ENCODE results near the gene LDB2. TPM values are rescaled to one million over a fixed set of nuclear protein-coding genes. Genes with fewer than 3 reads are reported as not detected.

LDB2 gene
- total RNA-seq, 1 donor from 2014 or later: 137 TPM

DNA sequence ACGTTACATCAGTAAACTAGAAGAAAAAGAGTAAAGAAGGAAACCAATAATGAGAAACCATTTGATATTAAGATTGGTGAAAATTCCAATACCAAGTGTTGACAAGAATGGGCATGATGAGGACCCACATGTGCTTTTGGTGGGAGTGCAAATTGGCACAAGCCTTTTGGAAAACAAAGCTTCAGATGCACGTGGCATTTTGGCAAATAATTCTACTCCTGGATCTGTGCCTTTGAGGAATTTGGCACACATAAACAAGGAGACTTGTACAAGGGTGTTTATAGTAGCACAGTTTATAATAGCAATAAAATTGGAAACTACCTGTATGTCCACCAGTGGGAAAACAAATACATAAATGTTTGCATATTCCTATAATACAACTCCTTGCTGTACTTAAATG, 347.9 kb downstream of the LDB2 start:
- no peak overlapping the region for H3K4me3 ChIP-seq
- no peaks in the 10 kb centered on the region for H3K27me3 ChIP-seq
- H3K9me3 ChIP-seq: no peaks in the 10 kb centered on the region
- DNase-seq (ENCODE audit: low spot score in 2 of 2): no peak
- TF ChIP-seq, protein P1, sequence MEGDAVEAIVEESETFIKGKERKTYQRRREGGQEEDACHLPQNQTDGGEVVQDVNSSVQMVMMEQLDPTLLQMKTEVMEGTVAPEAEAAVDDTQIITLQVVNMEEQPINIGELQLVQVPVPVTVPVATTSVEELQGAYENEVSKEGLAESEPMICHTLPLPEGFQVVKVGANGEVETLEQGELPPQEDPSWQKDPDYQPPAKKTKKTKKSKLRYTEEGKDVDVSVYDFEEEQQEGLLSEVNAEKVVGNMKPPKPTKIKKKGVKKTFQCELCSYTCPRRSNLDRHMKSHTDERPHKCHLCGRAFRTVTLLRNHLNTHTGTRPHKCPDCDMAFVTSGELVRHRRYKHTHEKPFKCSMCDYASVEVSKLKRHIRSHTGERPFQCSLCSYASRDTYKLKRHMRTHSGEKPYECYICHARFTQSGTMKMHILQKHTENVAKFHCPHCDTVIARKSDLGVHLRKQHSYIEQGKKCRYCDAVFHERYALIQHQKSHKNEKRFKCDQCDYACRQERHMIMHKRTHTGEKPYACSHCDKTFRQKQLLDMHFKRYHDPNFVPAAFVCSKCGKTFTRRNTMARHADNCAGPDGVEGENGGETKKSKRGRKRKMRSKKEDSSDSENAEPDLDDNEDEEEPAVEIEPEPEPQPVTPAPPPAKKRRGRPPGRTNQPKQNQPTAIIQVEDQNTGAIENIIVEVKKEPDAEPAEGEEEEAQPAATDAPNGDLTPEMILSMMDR (IDR thresholded peaks at IDR 0.05): no peak
- H3K4me1 ChIP-seq: no peaks in the 10 kb centered on the region
- no peaks in the 10 kb centered on the region for H3K36me3 ChIP-seq
- intact Hi-C loops (cut with DNase I): no loop called here
- H3K27ac ChIP-seq: no peak overlapping the region

DNA sequence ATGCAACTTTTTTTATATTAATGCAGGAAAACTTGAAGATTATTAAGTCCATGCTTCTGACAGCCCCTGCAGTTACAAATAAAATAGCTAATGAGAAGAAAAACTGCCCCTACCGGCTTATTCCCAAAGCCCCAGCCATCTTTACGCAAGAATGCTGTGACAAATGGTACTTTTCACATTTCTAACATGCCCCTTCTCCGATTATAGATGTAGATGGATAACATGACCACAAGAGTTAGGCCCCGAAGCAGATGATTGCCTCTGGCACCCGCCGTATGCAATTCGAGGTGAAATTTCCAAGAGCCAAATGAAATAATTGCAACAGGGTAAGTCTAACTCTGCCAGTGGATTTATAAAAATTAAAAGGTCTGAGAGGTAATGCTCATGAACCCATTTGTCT, 352.8 kb downstream of the LDB2 start:
- DNase-seq (ENCODE audit: low spot score in 2 of 2): no peak
- intact Hi-C loops (cut with DNase I): no loop called here
- TF ChIP-seq, protein P1 (IDR thresholded peaks at IDR 0.05): no peak
- H3K36me3 ChIP-seq: no peaks in the 10 kb centered on the region
- no peak overlapping the region for H3K4me3 ChIP-seq
- H3K4me1 ChIP-seq: no peaks in the 10 kb centered on the region
- H3K9me3 ChIP-seq: no peaks in the 10 kb centered on the region
- H3K27me3 ChIP-seq: no peaks in the 10 kb centered on the region
- H3K27ac ChIP-seq: no peak overlapping the region

DNA sequence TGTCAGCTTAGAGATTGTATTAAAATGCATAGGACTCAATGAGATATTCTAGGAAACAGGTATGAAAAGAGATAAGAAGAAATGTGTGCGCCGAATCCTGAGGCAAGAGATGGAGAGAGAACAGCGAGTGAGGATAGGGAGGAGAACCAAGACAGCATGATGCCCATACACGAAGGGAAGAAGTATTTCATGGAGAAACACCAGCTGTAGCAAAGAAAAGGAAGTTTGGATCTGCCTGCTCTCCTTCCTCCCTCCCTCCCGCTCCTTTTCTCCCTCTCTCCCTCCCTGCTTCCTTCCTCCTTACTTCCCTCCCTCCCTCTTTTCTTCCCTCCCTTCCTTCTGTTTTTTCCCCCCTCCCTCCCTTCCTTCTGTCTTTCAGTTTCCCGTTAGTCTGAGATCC, 353.6 kb downstream of the LDB2 start:
- H3K27me3 ChIP-seq: no peaks in the 10 kb centered on the region
- no peak overlapping the region for H3K4me3 ChIP-seq
- no peaks in the 10 kb centered on the region for H3K9me3 ChIP-seq
- H3K27ac ChIP-seq: no peak overlapping the region
- H3K36me3 ChIP-seq: no peaks in the 10 kb centered on the region
- intact Hi-C loops (cut with DNase I): no loop called here
- H3K4me1 ChIP-seq: no peaks in the 10 kb centered on the region
- no peak for DNase-seq (ENCODE audit: low spot score in 2 of 2)
- TF ChIP-seq, protein P1 (IDR thresholded peaks at IDR 0.05): no peak

DNA sequence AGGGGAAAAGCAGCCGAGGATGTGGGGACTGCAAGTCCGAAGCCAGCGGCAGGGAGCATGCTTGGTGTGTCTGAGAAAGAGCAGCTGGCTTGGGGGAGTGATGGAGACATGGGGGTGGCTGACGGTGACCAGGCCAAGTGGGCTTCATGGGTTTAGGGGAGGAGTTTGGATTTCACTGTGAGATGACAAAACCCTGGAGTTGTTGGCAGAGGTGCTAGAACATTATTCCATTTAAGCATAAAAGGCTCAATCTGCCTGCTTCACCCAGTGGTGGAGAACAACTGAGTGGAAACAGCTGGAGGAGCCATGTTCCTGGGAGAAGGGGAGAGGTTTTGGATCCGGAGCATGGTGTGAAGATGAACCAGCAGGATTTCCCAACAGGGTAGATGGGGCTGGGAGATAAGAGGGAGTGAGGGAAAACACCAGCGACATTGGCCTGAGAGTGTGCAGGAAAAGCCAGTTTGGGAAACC, 354.2 kb downstream of the LDB2 start:
- H3K27ac ChIP-seq: no peak overlapping the region

DNA sequence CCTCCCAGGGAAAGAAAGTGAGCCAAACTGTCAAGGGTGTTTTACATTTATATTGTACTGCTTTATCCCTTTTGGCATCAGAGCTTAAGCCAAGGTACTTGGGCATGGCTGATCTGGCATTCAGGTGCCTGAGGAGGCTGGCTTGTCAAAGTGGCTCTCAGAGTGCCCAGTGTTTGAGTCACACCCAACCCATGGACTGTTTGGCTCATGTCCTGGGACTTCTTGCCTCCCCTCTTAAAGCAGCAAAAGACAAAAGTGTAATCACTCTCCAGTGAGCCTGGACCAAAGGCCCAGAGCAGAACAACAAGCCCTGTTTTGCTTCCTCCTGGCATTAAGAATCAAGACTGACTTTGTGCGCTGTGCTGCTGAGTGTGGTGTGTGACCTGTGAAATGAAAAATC, 360.5 kb downstream of the LDB2 start:
- TF ChIP-seq, protein P1 (IDR thresholded peaks at IDR 0.05): no peak
- H3K27me3 ChIP-seq: no peaks in the 10 kb centered on the region
- no peaks in the 10 kb centered on the region for H3K36me3 ChIP-seq
- peaks cover 0 to 11% of the 10 kb centered on the region in 2 donors for H3K4me1 ChIP-seq
- no peak for DNase-seq (ENCODE audit: low spot score in 2 of 2)
- H3K9me3 ChIP-seq: no peaks in the 10 kb centered on the region
- peak overlapping the region; percentile 15 to 56 for H3K27ac ChIP-seq
- intact Hi-C loops (cut with DNase I): no loop called here
- no peak overlapping the region for H3K4me3 ChIP-seq

More for the DNA sequence above, 354.2 kb downstream of the LDB2 start:
- no peak for DNase-seq (ENCODE audit: low spot score in 2 of 2)
- intact Hi-C loops (cut with DNase I): no loop called here
- Histone ChIP-seq H3K9me3 (no peaks in the 10 kb centered on the region), H3K36me3 (no peaks in the 10 kb centered on the region), H3K4me1 (no peaks in the 10 kb centered on the region), H3K4me3 (no peak overlapping the region), H3K27me3 (no peaks in the 10 kb centered on the region)
- TF ChIP-seq, protein P1 (IDR thresholded peaks at IDR 0.05): no peak
